Measurements from ENCODE around the gene HSPA4. TPM values are rescaled to one million over a fixed set of nuclear protein-coding genes. Genes with fewer than 3 reads are reported as not detected.
"Not testable (repeated sequence)": the region's sequence is repeated elsewhere in the genome, so short reads cannot be mapped to it uniquely, and the experiment has no call there.

The HSPA4 gene
- total RNA-seq: 30.8 TPM

DNA sequence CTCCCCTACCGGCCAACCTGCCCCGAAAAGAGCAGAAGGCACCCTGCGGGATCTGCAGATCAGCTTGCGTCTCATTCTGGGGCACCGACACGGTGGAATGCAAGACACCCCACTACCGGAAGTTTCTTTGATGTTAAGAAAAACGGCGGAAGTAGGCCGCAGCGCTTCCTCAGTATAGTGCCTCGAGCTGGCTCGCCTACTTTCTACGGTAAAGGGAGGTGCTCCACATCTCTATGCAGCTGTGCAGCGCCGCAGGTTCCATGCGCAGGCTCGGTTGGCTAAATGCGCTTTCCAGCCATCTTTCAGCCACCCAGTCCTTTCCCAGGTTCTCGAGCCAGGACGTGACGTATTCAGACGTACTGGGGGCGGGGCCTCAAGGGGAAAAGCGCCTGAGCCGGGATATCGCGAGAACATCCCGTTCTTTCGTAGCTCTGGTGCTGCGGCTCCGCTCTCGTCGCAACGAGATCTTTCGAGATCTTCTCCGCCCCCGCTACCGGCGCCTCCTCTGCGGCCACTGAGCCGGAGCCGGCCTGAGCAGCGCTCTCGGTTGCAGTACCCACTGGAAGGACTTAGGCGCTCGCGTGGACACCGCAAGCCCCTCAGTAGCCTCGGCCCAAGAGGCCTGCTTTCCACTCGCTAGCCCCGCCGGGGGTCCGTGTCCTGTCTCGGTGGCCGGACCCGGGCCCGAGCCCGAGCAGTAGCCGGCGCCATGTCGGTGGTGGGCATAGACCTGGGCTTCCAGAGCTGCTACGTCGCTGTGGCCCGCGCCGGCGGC lies at the start of gene HSPA4:
HSPA4 (plus strand) TSS at position 472 of the 775 bp plus-strand sequence; CDS start at position 710, 238 bp downstream.
- peak; percentile 87 for ATAC-seq
- DNase-seq (ENCODE audit: low spot score): peak; percentile 99

DNA sequence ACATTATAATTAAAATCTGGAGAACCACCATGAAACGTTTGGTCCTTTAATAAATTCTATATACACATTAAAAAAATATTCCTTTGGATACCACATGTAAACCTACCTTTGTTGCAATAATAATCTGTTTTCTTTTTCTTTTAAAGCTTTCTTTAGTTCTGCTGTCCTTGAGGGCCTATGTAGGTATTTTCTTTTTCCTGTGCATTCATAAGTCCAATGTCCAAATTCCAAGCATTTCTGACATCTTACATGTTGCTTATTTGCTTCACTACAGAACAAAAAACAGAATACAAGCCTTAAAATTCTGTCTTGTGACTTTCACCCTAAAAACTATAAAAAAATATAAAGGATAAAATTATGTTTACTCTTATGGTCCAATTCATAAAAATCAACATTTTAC lies 45.2 kb upstream of the HSPA4 start:
- no peak for DNase-seq (ENCODE audit: low spot score)
- no peak for ATAC-seq

DNA sequence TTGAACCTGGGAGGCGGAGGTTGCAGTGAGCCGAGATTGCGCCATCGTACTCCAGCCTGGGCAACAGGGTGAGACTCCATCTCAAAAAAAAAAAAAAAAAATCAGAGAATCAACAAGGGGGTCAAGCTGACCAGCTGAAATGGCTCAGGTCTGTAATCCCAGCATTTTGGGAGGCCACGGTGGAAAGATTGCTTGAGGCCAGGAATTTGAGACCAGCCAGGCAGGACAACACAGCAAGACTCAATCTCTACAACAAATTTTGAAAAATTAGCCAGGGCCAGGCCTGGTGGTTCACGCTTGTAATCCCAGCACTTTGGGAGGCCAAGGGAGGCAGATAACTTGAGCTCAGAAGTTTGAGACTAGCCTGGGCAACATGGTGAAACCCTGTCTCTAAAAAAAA lies 43.4 kb upstream of the HSPA4 start:
- not testable (repeated sequence) for DNase-seq (ENCODE audit: low spot score); ATAC-seq

DNA sequence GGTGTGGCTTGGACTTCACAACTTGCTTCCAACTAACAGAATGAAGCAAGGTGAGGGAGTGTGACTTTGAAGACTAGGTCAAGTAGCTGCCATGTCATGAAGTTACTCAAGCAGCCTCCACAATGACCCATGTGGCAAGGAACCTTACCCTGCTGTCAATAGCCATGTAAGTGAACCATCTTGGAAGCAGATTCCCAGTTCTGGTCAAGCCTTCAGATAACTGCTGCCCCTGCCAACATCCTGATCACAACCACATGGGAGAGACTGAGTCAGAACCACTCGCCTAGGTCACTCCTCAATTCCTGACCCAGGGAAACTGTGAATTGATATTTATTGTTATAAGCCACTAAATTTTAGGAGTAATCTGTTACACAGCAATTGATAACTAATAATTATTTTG lies 36.3 kb upstream of the HSPA4 start:
- DNase-seq (ENCODE audit: low spot score): no peak
- no peak for ATAC-seq

DNA sequence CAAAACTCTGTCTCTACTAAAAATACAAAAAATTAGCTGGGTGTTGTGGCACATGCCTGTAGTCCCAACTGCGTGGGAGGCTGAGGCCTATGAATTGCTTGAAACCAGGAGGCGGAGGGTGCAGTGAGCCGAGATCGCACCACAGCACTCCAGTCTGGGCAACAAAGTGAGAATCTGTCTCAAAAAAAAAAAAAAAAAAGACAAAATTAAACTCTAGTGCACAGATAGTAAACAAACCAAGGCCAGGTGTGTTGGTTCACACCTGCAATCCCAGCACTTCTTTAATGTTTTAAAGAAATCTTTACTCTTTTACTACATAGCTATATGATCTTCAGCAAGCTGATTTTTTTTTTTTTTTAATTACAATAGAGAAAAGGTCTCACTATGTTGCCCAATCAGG lies 33.8 kb upstream of the HSPA4 start:
- ATAC-seq (no peak), DNase-seq (ENCODE audit: low spot score) (no peak)

DNA sequence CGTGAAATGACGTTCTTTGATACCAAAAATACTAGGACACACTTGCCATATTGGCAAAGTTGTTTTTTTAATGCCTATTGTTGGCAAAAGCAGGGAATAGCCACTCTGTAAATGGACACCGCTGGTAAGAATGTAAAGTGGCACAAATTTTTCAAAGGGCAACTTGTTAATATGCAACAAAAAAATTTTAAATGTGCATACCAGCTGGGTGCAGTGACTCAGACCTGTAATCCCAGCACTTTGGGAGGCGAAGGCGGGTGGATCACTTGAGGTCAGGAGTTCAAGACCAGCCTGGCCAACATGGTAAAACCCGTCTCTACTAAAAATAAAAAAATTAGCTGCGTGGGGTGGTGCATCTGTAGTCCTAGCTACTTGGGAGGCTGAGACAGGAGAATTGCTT lies 32.3 kb upstream of the HSPA4 start:
- not testable (repeated sequence) for DNase-seq (ENCODE audit: low spot score)

DNA sequence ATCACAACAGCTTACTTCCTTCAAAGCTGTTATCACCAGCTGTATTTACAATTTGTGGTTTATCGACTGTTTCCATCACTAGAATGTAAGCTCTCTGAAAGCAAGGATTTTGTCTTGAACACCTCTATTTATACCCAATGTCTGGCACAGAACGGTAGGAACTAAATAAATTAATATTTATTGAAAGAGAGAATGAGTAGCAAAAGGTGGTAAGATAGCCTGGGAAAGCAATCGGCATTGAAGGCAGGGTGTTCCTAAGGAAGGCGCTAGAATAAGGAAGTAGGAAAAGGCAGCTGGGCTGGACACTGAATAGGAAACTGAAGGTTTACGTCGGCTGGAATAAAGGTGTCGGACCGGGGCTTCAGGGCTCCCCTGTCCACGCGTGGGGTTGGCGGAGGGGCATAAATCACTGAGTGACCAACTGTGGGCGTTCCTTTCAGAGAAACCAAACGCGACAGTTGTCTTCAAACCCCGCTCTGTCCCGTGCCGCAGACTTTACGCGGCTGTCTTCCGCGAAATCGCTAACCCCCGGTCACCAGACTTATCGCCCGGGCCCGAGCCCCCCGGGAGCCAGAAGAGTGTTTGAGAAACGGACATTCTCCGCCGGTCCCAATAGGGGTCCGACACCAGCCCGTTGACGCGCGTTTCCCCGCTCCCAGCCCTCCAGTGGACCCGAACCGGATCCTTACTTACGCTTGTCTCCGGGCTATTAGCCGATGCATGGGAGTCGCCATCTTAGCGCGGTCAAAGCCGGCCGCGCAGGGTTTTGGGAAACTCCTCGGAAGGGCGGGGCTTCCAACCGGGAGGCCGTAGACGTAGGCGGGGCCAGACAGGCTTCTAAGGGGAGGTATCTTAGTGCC lies 25.8 kb upstream of the HSPA4 start, which contains the start of gene ZCCHC10:
ZCCHC10 (minus strand) TSS at position 746 of the 860 bp plus-strand sequence; CDS start at position 734, 12 bp downstream.
- ATAC-seq: peak; percentile 99
- peak; percentile 93 for DNase-seq (ENCODE audit: low spot score)

More for the DNA sequence above, 32.3 kb upstream of the HSPA4 start:
- not testable (repeated sequence) for ATAC-seq

DNA sequence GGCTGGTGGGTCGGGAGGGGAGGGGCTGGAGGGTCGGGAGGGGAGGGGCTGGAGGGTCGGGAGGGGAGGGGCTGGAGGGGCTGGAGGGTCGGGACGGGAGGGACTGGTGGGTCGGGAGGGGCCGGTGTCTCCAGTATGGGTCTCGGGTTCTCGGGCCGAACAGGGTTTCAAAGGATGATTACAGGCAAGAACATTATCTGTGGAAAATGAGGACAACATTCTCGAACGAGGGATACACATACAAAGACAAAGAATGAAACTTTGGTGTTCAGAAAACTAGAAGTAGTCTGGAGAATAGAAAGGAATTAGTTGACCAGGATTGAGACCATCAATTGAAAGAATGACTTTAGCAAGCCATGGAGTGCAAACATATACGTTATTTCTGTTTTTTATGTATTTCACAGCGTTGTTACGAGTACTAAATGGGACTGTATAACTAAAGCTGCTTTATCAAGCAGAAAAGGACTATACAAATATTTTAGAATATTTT lies 25.1 kb upstream of the HSPA4 start:
- ATAC-seq (peak; percentile 58), DNase-seq (ENCODE audit: low spot score) (no peak)

DNA sequence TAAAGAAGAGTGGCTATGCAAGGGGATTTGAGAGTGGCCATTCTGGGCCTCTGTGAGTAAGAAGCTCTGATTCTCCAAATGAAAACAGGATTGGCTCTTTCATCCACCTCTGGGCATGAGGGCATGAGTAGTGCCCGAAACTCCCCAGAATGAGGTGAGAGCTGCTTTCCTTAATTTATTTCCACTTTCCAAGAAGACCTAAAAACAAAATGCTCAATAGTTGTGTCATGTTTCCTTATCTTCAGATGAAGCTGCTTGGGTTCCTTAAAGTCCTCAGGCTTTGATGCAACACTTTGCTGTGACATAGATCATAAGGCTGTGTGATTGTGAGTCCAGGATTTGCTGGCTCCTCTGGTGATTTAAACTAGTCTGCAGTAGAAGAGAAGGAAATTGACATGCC lies 22.4 kb upstream of the HSPA4 start:
- DNase-seq (ENCODE audit: low spot score): no peak
- ATAC-seq: no peak

DNA sequence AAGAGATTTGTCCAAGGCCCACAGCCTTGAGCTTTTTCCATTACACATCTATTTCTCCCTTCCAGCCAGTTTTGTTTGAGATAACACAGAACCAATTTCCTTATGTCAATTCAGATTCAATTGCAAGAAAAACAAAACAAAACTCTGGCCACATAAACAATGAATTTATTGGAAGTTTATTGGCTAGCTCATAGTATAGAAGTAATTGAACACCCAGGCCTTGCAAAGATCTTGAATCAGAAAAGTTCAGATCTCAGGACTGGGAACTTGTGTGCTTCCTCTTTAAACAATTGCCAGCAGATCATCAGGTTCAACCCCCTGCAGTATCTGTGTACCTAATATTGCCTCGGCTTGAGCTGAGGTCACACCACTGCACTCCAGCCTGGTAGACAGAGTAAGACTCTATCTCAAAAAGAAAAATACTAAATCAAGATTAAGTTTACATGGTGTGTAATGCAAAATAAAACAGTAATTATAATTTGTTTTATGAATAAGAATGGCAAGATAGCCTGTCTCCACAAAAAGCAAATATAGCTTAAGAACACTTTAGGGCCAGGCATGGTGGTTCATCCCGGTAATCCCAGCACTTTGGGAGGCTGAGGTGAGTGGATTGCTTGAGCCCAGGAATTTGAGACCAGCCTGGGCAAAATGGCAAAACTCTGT lies 21.3 kb upstream of the HSPA4 start:
- no peak for DNase-seq (ENCODE audit: low spot score)
- no peak for ATAC-seq

DNA sequence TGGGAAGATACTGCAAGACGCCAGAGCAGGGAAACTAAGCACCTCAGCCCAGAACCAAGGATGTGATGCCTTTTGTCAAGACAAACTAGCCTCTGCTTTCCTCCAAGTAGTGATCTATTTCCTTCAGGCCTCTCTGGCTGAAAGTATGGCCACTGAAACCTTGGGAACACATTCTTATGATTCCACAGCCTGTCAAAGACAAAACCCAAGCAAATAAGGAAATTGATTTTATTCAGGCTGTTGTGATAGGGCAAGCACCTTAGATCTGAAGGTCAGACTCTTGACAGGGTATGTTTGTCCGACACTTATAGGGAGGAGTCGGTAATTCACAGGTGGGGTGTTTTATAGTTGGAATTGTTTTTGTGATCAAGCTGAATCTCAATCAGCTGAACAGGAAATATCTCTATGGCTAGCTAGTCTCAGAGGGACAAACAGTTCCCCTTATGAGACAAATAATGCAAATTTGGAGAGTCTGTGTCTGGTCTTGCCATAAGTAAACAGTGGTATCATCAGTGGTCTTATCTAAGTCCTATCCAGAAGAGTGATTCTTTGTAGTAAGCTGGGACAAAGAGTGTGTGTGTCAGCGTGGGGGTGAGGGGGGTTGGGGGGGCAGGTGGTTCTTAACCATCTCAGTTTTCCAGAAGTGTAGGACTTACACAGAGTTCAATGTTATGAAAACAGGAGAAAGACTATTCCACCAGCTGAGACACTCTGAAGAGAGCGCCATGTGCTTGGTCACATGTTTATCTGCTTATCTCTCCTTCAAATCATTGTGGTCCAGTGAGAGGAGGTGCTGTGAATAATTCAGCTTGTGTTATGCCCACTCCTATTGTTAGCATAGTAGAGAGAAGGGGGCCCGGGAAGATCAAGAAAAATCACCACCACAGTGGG lies 18.7 kb upstream of the HSPA4 start:
- no peak for ATAC-seq

DNA sequence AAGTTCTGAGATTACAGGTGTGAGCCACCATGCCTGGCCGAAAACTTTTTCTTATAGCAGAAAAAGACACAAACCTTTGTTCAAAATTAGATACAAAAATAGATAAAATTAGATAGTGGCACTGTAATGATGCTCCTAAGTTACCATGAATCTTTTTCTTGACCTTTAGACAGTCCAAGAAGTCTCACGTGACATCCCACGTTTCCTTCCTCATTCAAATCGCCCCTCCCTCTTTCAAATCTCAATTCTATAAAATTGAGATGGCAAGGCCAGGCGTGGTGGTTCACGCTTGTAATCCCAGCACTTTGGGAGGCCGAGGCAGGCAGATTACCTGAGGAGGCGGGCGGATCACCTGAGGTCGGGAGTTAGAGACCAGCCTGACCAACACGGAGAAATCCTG lies 17.7 kb upstream of the HSPA4 start:
- DNase-seq (ENCODE audit: low spot score) (no peak), ATAC-seq (no peak)

More for the DNA sequence above, 18.7 kb upstream of the HSPA4 start:
- DNase-seq (ENCODE audit: low spot score): no peak

DNA sequence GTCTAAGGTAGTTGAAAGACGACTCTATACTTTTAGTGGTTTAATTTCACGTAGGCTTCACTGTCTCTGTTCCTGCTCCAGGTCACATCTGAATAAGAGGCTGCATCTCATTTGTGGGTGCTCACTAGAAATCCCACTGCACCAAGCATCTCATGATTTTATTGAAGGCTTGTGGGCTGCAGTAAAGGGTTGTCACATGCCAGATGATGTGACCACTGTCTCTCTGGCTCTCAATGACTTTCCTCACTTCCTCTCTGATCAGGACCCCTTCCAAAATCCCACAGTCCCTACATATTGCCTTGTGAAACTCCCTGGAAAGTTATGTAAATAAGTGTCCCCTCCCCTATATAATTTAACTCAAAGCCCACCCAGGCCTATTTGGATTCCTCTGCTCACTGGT lies 16.6 kb upstream of the HSPA4 start:
- no peak for DNase-seq (ENCODE audit: low spot score)
- ATAC-seq: no peak

DNA sequence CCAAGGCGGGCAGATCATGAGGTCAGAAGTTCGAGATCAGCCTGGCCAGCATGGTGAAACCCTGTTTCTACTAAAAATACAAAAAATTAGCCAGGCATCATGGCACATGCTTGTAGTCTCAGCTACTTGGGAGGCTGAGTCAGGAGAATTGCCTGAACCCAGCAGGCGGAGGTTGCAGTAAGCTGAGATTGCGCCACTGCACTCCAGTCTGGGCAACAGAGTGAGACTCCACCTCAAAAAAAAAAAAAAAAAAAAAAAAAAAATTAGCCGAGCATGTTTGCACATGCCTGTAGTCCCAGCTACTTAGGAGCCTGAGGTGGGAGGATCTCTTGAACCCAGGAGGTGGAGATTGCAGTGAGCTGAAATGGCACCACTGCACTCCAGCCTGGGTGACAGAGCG lies 15.1 kb upstream of the HSPA4 start:
- ATAC-seq; DNase-seq (ENCODE audit: low spot score): not testable (repeated sequence)

DNA sequence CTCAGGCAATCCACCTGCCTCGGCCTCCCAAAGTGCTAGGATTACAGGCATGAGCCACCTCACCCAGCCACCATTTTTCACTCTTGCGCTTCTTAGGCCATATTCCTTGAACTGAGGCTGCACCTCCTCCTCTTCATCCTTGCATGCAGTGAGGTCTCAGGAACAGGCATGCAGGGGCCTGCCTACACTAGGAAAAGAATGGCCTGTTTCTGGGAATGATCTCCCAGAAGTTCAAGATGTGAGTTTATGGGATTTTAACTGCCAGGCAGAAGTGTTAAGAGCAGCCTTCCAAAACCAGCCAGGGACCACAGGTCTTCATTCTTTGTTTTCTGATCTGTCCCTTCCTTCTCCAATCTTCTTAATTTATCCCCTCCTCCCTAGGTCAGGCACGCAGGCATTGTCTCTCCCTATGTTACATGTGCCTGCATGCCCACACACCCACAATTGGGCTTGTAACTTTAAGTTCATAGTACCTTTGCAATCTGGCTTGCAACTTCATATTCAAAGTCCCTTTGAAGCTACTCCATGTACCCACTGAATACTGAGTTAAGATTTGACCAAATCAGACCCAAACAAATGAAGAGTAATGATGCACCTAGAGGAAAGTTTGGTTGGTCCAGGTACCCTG lies 10.5 kb upstream of the HSPA4 start:
- DNase-seq (ENCODE audit: low spot score) (no peak), ATAC-seq (no peak)

DNA sequence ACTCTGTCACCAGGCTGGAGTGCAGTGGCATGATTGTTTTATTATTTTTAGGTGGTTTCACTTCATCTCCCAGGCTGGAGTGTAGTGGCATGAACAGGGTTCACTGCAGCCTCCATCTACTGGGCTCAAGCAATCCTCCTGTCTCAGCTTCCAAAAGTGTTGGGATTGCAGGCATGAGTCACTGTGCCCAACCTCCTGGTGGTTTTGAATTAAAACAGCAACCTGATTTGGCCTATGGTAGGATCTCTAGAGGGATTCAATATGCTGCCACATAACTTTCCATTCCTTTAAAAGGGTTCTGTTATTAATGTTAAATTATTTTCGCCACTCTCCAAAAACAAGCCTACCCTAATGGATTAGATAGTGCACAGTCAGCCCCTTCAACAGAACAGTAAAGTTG lies 9.9 kb upstream of the HSPA4 start:
- DNase-seq (ENCODE audit: low spot score) (no peak), ATAC-seq (no peak)

DNA sequence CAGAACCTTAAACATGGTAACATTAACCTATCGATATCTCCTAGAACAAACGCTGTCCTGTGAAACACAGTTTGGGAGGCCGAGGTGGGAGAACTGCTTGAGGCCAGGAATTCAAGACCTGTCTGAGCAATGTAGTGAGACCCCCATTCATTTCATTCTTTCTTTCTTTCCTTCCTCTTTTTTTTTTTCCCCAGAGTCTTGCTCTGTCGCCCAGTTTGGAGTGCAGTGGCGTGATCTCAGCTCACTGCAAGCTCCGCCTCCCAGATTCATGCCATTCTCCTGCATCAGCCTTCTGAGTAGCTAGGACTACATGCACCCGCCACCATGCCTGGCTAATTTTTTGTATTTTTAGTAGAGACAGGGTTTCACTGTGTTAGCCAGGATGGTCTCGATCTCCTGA lies 5.3 kb upstream of the HSPA4 start:
- DNase-seq (ENCODE audit: low spot score); ATAC-seq: not testable (repeated sequence)

DNA sequence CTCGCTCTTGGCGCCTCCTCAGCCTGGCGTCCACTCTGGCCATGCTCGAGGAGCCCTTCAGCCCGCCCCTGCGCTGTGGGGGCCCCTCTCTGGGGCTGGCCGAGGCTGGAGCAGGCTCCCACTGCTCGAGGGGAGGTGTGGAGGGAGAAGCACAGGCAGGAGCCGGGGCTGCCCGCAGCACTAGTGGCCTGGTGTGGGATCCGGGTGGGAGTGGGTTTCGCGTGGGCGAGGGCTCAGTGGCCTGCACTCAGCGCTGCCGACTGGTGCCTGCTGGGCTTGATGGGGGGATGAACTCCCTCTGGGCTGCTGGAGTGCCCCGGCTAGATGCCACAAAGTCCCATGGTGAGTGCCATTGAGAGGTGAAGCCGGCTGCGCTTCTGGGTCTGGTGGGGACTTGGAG lies 4.4 kb upstream of the HSPA4 start:
- ATAC-seq (no peak), DNase-seq (ENCODE audit: low spot score) (no peak)

DNA sequence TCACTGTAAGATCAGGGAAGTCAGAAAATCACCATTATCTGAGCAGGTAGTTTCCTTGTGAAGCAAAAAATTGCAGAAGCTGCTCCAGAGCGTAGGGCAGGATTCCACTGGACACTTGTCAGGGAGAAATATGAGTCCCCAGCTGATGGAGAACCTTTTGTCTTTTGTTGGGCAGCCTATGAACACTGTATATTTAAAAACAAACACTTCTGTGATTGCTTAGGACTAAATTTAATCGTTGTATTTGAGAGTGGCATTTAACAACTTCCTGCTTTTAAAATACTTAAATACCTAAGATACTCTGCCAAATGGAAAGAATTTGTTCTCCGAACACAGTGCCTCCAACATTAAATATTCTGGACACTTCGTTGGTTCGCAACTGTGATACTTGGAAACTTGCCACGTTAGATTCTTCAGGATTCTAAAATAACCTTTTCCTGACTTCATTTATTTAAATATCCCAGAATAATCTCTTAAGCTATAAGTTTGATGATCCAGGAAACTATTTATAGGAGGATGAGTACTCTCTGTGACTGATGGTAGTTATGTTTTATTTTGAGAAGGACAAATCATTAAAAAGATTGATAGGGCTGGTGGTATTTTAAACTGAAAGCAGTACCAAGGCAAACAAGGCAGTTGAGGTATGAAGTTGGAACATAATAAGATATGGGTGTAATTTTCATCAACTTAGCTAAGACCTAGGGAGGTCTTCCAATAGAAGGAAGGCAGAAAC lies 2.7 kb upstream of the HSPA4 start:
- no peak for DNase-seq (ENCODE audit: low spot score)

More for the DNA sequence above, 2.7 kb upstream of the HSPA4 start:
- no peak for ATAC-seq
